ENCODE data around the gene VSTM2L.

Gene VSTM2L

DNA sequence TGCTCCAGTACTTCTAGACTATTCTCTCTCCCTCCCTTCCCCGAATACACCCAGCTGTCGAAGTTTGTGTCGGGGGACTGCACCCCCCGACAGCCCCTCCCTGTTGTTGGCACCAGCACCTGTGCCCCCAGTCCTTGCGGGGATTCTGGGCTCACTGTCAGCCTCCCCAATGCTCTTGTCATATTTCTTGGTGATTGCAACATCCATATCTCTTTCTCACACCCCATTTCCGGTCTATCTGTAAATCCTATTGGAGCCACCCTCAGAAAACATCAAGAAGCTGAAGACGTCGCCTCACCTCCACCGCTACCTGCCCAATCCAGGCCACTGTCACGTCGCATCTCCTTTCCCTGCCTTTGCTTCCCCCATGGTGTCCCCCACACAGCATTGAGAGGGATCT, 32.6 kb upstream of the VSTM2L start:
- TF ChIP-seq JUND (IDR thresholded peaks at IDR 0.05; ENCODE audit: low read depth) = no peak
- DNase-seq (ENCODE audit: low read depth in 1 of 2, low spot score in 1 of 2) = no peak

DNA sequence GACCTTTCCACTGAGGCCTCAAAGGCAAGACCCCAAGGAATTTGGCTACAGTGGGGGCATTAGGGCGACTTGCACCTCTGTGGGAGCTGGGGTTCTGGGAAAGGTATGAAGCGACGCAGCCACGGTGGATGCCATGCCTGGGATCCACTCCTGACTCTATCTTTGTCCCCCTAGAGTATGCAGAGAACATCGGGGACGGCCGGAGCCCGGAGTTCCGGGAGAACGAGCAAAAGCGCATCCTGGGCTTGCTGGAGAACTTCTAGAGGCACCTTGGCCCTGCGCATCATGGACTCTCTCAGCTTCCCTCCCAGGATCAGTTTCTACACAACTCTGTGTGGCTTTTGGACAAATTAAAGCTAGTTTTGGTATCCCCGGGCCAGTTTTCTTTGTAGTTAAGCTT, 31.2 kb upstream of the VSTM2L start:
- no peak for DNase-seq (ENCODE audit: low read depth in 1 of 2, low spot score in 1 of 2)
- no peak for TF ChIP-seq JUND (IDR thresholded peaks at IDR 0.05; ENCODE audit: low read depth)
- in situ Hi-C loops (cut with HindIII; ENCODE audit: low pct_unique_long_range_greater_than_20kb, low sequenced_read_pairs) = no loop called here

More for the DNA sequence above, 32.6 kb upstream of the VSTM2L start:
- in situ Hi-C loops (cut with HindIII; ENCODE audit: low pct_unique_long_range_greater_than_20kb, low sequenced_read_pairs) = no loop called here

DNA sequence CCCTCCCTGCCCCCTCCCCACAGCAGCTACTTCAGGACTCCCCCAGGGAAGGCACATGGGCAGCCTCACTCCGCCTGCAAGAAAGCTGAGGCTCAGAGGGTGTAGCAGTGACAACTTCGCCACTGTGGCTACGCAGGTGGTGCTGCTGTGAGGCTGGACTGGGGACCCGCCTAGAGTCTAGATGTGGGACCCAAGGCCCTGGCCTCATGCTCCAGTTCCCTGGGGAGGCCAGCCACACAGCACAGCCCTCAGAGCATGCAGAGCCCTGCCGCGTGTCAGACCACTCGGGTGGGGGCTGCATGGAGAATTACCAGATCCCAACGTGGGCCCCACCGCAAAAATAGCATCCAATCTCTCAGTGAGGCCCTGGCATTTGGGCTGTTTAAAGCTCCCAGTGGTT, 30.8 kb upstream of the VSTM2L start:
- TF ChIP-seq JUND (IDR thresholded peaks at IDR 0.05; ENCODE audit: low read depth) = no peak
- in situ Hi-C loops (cut with HindIII; ENCODE audit: low pct_unique_long_range_greater_than_20kb, low sequenced_read_pairs) = no loop called here
- no peak for DNase-seq (ENCODE audit: low read depth in 1 of 2, low spot score in 1 of 2)

DNA sequence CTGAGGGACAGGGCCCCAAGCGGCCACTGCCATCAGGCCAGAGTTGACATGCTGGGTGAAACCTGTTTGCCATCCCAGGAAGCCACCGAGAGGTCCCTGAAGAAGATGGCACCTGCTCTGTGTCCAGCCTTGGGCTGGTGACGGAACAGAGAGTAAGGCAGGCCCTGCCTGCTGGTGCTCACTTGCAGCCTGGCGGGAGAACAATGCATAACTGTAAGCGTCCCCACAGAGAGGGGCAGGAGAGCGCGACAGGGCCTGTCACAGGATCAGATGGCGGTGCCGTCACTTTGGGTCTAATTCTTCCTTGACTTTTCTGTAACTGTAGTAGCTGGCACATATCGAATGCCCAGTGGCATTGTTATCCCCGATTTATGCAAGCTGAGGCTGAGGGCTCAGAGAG, 29.0 kb upstream of the VSTM2L start:
- in situ Hi-C loops (cut with HindIII; ENCODE audit: low pct_unique_long_range_greater_than_20kb, low sequenced_read_pairs) = no loop called here
- DNase-seq (ENCODE audit: low read depth in 1 of 2, low spot score in 1 of 2) = no peak
- no peak for TF ChIP-seq JUND (IDR thresholded peaks at IDR 0.05; ENCODE audit: low read depth)

DNA sequence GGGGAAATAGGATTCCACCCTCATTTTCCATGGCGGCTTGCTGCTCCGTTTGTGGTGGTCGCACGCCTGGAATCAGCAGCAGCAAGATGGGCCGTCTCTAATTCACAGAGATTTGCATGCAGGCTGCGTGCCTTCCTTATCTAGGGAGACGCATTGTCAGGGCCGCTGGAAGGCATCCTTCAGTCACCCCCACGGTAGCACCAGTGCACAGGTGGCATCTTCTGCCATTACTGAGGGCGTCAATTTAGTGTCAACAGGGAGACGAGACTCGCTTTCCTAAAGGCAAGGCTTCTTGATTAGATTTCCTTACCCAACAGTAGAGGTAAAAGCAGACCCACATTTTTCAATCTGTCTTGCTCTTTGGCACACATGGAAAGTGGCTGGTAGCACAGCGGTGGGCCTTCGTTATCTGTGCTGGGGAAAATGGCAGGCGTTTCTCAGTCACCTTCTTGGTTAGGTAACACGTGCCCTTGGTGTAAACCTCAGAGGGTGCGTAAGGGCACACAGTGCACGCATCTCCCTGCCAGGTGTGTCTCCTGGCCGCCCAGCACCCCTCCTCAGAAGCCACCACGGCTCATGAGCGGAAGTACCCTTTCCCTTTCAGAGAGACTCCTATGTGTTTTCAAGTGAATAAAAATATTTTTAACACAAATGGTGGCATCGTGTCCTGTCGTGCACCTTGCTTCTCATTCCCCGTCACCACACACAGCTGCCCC, 27.3 kb upstream of the VSTM2L start:
- no peak for DNase-seq (ENCODE audit: low read depth in 1 of 2, low spot score in 1 of 2)
- no peak for TF ChIP-seq JUND (IDR thresholded peaks at IDR 0.05; ENCODE audit: low read depth)
- in situ Hi-C loops (cut with HindIII; ENCODE audit: low pct_unique_long_range_greater_than_20kb, low sequenced_read_pairs) = no loop called here

DNA sequence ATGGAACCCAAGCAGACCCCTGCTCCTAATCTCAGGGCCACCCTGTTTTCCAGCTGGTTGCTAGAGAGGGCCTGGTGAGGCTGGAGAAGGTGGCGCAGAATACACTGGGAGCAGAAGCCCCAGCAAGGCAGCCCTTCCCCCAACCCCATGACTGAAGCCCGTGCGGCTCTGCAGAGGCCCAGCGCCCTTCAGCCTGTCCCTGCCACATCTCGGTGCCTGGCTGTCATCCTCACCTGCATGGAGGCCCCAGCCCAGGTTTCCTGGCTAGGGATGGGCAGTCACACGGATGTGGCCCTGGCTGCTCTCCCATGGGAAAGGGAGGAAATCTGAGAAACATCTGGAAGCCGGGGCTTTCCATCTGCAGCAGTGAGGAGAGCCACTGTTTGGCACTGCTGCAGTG, 26.1 kb upstream of the VSTM2L start:
- DNase-seq (ENCODE audit: low read depth in 1 of 2, low spot score in 1 of 2) = no peak
- in situ Hi-C loops (cut with HindIII; ENCODE audit: low pct_unique_long_range_greater_than_20kb, low sequenced_read_pairs) = no loop called here
- TF ChIP-seq JUND (IDR thresholded peaks at IDR 0.05; ENCODE audit: low read depth) = no peak

DNA sequence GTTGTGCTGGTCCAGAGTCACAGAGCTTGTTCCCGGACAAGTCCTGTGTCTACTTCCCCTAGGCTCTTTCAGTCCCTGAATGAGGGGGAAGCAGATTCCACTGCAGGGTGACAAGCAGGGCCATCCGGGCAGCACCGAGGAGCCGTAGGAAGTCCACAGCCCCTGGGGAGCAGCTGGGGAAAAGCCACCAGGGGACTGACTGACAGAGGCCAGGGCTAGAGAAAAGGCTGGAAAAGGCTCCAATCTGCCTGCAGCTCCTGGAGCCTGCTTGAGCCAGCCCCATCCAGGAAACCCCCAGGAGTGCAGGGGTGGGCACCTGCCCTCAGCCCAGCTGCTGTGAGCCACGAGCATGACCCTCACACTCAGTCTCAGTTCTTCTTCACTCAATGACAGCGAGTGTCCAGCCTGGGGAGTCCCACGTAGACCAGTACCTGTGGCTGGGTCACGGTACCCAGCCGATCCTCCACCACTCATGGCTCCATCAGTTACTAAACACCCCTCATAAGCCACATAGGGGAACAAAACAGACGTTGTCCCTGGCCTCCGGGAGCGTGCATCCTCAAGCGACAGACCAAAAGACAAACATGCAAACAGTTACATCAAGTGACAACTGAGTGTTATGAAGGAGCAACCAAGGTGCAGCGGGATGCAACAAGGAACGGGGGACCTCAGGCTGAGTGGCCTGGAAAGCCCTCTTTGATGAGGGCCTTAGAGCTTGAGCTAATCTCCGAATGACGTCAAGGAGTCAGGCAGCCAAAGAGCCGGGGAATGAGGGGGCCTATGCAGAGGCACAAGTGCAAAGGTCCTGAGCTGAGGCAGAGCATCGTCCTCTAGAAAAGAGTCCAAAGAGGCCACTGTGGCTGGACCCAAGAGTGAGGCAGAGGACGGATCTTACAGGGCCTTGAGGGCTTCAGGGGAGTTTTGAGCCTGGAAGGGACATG, 24.8 kb upstream of the VSTM2L start:
- in situ Hi-C loops (cut with HindIII; ENCODE audit: low pct_unique_long_range_greater_than_20kb, low sequenced_read_pairs) = no loop called here
- no peak for TF ChIP-seq JUND (IDR thresholded peaks at IDR 0.05; ENCODE audit: low read depth)
- no peak for DNase-seq (ENCODE audit: low read depth in 1 of 2, low spot score in 1 of 2)

DNA sequence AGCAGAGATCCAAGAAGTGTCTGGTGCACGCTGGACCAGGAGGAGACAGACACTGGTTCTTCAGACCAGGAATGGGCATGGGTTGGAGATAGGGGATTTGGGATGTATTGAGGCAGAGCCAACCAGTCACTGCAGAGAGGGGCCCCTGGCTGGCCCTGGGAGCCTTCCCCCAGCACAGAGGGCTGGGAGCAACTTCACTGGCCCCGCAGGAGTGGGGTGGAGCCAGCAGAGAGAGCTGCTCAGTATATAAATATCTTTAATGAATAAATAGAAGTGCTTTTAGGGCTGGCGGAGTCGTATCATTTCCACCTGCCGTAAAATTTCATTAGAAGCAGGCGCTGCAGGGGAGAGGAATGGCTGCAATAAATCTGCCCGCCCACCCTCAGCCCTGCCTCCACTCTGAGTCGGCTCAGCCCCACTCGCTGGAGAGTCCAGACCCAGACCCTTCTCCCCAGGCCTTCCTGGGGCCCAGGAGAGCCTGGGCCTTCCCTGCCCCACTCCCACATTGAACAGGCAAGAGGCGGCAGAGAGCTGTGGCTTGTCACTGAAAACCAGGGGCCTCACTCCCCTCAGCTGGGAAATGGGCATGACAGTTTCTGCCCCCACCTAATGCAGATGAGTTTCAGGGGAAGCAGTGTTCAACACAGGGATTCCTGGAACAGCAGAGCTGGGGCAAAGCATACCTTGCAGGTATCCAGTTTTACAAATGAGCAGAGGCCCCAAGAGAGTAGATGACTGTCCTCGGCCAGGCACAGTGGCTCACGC, 23.9 kb upstream of the VSTM2L start:
- no peak for TF ChIP-seq JUND (IDR thresholded peaks at IDR 0.05; ENCODE audit: low read depth)
- in situ Hi-C loops (cut with HindIII; ENCODE audit: low pct_unique_long_range_greater_than_20kb, low sequenced_read_pairs) = no loop called here
- no peak for DNase-seq (ENCODE audit: low read depth in 1 of 2, low spot score in 1 of 2)

DNA sequence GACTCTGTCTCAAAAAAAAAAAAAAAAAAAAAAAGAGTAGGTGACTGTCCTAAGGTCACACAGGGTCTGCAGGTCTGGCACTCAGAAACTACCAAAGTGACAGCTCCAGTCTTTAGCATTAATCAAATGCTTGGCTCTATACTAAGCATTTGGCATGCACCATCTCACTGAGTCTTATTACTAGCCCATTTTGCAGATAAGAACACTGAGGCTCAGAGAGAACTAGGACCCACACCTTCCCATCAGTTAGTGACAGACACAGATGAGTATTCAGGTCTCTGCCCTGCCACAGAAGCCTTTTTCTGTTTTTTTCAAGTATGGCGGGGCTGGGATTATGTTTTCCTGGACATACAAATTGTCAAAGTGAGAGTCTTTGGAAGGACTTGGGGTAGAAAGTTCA, 23.1 kb upstream of the VSTM2L start:
- no peak for TF ChIP-seq JUND (IDR thresholded peaks at IDR 0.05; ENCODE audit: low read depth)
- in situ Hi-C loops (cut with HindIII; ENCODE audit: low pct_unique_long_range_greater_than_20kb, low sequenced_read_pairs) = no loop called here
- DNase-seq (ENCODE audit: low read depth in 1 of 2, low spot score in 1 of 2) = no peak

DNA sequence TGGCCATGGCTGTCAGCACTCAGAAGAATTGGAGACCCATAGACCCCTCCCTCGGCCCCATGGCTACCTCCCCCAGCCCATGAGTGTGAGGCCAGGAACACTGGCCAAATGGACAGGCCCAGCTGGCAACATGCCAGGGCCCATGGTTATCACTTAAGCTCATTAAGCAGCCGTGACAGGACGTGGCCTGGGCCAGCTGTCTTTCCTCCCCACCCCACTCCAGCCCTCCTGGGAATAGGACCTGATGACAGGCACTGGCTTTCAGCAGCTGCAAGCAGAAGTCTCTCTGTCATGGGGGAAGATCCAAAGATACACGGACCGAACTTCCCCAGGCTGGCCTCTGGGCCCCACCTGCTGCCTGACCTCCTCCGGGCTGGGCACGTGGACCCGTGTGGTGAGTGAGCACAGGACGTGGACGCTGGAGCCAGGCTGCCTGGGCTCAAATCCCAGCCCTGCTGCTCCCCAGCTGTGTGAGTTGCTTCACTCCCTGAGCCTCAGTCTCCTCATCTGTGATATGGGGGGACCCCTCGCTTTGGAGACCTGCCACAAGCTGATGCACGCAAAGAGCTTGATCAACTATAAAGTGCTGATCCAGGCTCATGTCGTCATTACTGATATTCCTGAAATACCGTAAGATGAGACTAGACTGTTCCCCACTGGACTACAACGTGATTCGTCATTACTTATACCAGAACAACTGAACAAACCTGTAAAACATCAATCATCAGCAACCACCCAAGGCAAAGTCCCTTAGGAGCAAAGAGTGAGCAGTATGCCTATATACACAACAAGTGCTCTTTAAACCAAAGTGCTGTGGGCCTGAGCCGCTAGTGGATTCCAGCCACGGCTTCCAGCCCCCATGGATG, 22.0 kb upstream of the VSTM2L start:
- peak; percentile 53 to 71 for DNase-seq (ENCODE audit: low read depth in 1 of 2, low spot score in 1 of 2)
- no peak for TF ChIP-seq JUND (IDR thresholded peaks at IDR 0.05; ENCODE audit: low read depth)
- in situ Hi-C loops (cut with HindIII; ENCODE audit: low pct_unique_long_range_greater_than_20kb, low sequenced_read_pairs) = no loop called here

DNA sequence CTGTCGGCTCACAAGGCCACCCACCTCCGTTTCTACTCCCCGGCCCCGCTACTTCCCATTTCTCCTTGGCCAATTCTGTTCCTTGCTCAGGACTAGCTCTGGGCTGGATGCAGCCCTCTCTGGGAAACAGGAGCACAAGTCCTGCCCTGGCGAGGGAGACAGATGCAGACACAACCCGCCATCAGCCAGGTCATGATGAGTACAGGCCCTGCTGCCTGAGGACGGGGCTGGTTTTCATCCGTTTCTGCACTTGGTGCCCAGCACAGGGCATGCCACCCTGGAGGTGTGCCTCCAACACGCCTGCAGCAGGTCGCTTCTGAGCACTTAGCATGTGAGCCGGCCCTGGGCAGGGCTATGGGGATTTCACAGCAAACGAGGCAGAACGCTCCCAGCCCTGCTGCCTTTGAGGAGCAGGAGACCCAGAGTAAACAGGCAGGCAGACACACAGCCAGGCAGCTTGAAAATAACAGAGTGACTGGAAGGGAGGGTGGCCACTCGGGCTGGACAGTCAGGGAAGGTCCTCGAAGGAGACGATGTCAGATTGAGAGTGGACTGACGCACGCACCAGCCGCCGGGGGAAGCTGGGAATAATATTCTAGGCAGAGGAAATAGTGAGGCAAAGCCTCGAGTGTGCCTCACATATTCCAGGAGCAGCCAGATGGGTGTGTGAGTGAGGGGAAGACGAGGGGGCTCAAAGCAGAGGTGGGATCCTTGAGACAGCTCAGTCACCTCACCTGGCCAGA, 21.2 kb upstream of the VSTM2L start:
- in situ Hi-C loops (cut with HindIII; ENCODE audit: low pct_unique_long_range_greater_than_20kb, low sequenced_read_pairs) = no loop called here
- TF ChIP-seq JUND (IDR thresholded peaks at IDR 0.05; ENCODE audit: low read depth) = no peak
- DNase-seq (ENCODE audit: low read depth in 1 of 2, low spot score in 1 of 2) = no peak
